ENCODE data around the gene MYO1D.
A peak's percentile ranks its signal among the peaks of the same experiment; 100 is the strongest.

Gene MYO1D

GRCh38 chr17:32584792-32585191 is 292.1 kb downstream of the MYO1D start:
- no peak for DNase-seq (ENCODE audit: low read depth)
- no peak for TF ChIP-seq CTCF (IDR thresholded peaks at IDR 0.05; ENCODE audit: low read depth, low read length, missing control alignments)
- H3K4me3 ChIP-seq (ENCODE audit: low read depth, low read length), result no peak overlapping the region

- no peak overlapping the region for H3K4me3 ChIP-seq (ENCODE audit: low read depth, low read length)
- DNase-seq (ENCODE audit: low read depth), result no peak
- no peak for TF ChIP-seq CTCF (IDR thresholded peaks at IDR 0.05; ENCODE audit: low read depth, low read length, missing control alignments)
These were observed 293.9 kb downstream of the MYO1D start for GRCh38 chr17:32583053-32583452.

GRCh38 chr17:32575852-32576251 is 301.1 kb downstream of the MYO1D start:
- H3K4me3 ChIP-seq (ENCODE audit: low read depth, low read length), result no peak overlapping the region
- DNase-seq (ENCODE audit: low read depth), result no peak
- TF ChIP-seq CTCF (IDR thresholded peaks at IDR 0.05; ENCODE audit: low read depth, low read length, missing control alignments), result no peak

GRCh38 chr17:32570081-32570396 is 306.9 kb downstream of the MYO1D start:
- no peak for DNase-seq (ENCODE audit: low read depth)
- H3K4me3 ChIP-seq (ENCODE audit: low read depth, low read length), result no peak overlapping the region
- no peak for TF ChIP-seq CTCF (IDR thresholded peaks at IDR 0.05; ENCODE audit: low read depth, low read length, missing control alignments)

GRCh38 chr17:32569171-32570080 is 307.5 kb downstream of the MYO1D start:
- no peak for TF ChIP-seq CTCF (IDR thresholded peaks at IDR 0.05; ENCODE audit: low read depth, low read length, missing control alignments)
- H3K4me3 ChIP-seq (ENCODE audit: low read depth, low read length), result no peak overlapping the region
- peak; percentile 58 for DNase-seq (ENCODE audit: low read depth)

- DNase-seq (ENCODE audit: low read depth), result no peak
- no peak overlapping the region for H3K4me3 ChIP-seq (ENCODE audit: low read depth, low read length)
- no peak for TF ChIP-seq CTCF (IDR thresholded peaks at IDR 0.05; ENCODE audit: low read depth, low read length, missing control alignments)
These were observed 308.2 kb downstream of the MYO1D start for GRCh38 chr17:32568705-32569104.

GRCh38 chr17:32567511-32567910 is 309.4 kb downstream of the MYO1D start:
- DNase-seq (ENCODE audit: low read depth), result no peak

More at GRCh38 chr17:32567511-32567910, 309.4 kb downstream of the MYO1D start:
- TF ChIP-seq CTCF (IDR thresholded peaks at IDR 0.05; ENCODE audit: low read depth, low read length, missing control alignments), result no peak
- H3K4me3 ChIP-seq (ENCODE audit: low read depth, low read length), result no peak overlapping the region

All from GM12864 (cell line).